Activated T-cell treated with anti-CD3 and anti-CD28 coated beads, Interleukin-2, amount 50 U/mL, for 48 hours (primary cell): ENCODE data around the gene WIPF2.
A peak's percentile ranks its signal among the peaks of the same experiment; 100 is the strongest.

ENCODE experiments used
- DNase-seq, 2 experiments: peaks; one replicate each; pipeline ENCODE4 v3.0.0-alpha.2; 2020

The WIPF2 gene

DNA sequence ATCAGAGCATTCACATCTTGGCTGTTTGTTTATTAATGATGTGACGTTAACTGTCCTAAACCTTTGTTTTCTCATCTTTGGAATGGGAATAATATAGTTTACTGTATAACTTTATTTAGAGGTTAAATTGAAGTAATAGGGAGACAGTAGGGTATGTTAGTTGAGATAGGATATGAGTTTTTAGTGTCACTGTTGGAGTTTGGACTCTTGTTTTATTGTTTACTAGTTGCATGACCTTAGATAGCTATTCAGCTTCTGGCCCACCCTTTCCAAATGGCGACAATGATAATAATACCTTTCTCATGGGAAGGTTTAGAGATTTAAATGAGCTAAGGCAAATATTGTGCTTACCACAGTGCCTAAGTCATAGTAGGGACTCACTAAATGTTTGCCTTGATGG is 40.4 kb downstream of the WIPF2 start:
- no peak for DNase-seq

DNA sequence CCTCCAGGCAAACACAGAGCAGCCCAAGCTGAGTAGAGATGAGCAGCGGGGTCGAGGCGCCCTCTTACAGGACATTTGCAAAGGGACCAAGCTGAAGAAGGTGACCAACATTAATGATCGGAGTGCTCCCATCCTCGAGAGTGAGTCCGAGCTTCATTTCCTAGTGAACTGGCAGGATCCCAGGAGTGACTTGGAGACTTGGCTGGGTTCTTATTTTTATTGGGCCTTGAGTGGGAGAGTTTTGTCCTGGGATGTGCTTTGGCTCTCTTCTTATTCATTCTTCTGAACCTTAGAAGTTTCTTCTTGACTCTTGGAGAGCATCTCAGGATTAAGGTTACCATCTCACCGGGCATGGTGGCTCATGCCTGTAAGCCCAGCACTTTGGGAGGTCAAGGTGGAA is 41.4 kb downstream of the WIPF2 start:
- DNase-seq, result no peak

DNA sequence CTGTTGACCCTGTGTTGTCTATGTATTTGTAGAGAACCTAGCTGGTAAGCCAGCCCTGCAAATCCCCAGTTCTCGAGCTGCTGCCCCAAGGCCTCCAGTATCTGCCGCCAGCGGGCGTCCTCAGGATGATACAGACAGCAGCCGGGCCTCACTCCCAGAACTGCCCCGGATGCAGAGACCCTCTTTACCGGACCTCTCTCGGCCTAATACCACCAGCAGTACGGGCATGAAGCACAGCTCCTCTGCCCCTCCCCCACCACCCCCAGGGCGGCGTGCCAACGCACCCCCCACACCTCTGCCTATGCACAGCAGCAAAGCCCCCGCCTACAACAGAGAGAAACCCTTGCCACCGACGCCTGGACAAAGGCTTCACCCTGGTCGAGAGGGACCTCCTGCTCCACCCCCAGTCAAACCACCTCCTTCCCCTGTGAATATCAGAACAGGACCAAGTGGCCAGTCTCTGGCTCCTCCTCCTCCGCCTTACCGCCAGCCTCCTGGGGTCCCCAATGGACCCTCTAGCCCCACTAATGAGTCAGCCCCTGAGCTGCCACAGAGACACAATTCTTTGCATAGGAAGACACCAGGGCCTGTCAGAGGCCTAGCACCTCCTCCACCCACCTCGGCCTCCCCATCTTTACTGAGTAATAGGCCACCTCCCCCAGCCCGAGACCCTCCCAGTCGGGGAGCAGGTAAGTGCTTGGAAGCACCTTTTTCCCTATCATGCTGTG is 45.5 kb downstream of the WIPF2 start:
- DNase-seq, result no peak

DNA sequence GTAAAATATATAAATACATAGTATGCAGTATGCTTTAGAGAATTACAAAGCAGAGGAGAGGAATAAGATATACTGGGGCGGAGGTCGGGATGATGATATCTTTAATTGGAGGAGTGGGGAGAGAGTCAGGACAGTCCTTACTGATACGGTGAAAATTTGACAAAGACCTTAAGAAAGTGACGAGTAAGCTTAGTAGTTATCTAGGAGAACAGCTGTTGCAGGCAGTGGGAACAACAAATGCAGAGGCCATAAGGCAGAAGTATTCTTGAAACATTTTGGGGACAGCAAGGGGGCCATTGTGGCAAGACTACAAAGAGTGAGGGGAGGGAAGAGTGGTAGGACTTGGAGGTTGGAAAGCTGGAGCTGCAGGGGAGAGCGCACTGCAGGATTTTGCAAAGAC is 46.2 kb downstream of the WIPF2 start:
- DNase-seq, result no peak

DNA sequence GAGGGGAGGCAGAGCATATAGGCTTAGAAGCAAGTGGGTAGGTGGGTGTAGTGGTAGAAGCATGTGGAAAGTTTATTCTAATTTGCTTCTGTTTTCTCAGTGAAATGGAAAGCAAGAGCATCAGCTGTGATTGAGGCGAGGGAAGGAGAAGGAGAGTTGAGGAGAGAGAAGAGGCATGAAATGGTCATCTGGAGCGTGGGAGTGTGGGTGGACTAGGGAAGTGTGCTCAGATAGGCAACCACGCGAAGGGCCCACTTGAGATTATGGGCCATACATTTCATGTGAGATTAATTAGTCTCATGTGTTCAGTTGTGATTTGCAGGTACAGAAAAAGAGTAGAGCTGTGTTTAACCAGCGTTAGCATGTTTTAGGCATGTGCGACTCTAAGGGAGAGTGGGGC is 47.8 kb downstream of the WIPF2 start:
- DNase-seq, result no peak

DNA sequence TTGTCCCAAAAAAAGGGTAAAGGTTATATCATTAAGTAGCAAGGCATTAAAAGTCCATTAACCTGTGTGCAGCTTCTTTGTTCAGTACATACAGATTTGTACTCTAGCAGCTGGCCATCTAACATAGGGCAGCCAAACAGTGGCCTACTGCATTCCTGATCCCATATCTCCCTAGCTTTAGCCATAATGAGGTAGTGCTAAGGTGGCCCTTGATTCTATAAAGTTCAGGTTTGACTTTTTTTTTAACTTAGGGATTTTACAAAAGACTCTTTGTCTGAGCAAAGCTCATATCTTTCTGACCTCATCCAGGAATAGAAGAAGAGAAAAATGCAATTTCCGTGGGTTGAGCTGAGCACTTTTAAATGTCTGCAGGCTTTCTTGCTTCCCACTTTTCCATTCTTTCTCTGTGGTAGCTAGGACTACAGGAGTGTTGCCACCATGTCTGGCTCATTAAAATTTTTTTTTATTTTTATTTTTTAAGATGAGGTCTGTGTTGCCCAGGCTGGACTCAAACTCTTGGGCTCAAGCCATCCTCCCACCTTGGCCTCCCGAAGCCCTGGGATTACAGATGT is 49.1 kb downstream of the WIPF2 start:
- DNase-seq, result no peak

DNA sequence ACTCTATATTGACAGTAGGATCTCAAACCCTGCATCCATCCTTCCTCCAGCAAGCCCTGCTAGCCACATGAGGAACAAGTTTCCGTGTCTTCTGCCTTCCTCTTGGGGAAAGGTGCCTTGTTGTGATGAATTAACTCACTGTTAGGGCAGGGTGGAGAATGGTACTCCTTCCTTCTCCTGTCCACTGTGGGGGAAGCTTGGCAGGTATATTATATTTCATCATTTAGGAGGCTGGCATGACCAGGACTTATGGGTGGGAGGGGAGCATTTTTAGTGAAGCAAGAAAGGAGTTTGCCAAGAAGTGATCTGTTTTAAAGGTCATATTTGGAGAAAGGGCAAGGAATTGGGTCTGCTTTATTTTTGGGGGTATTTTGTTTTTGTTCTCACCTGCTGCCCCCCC is 59.3 kb downstream of the WIPF2 start:
- DNase-seq, result no peak

DNA sequence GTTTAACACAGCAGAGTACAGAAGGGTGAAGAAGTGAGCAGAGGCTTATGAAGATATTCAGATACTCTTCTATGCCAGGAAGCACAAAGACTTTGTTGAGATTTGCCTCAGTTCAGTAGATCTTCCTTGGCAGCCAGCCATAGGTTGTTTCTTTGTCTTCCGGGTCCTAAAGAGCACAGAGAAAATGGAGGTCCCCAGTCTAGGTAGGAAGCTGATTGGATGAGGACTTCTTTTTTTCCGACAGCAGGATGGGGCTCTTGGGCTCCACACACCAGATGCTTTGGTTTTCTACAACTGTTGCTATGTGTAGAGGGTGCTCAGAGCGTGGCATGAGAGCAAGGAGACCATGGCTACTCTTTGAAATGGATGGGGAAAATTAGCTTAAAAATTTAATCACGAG is 60.3 kb downstream of the WIPF2 start:
- no peak for DNase-seq

DNA sequence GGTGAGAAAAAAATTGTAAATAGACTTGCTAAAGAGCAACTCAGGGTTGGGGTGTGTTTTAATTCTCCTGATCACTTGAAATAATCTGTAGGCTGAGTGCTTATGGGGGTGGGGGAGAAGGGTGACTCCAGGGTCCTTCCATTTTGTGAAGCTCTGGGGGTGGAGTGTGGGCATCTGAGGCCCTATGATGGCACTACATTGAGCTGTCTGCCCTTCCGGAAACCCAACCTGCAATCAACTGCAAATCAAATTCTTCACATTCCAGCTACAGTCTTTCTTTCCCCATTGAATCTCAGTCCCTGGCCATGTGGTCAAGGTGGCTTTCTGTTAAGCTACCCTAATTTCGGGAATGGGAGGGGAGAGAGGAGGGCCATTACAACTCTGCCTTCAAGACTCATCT is 62.6 kb downstream of the WIPF2 start:
- DNase-seq, result no peak

DNA sequence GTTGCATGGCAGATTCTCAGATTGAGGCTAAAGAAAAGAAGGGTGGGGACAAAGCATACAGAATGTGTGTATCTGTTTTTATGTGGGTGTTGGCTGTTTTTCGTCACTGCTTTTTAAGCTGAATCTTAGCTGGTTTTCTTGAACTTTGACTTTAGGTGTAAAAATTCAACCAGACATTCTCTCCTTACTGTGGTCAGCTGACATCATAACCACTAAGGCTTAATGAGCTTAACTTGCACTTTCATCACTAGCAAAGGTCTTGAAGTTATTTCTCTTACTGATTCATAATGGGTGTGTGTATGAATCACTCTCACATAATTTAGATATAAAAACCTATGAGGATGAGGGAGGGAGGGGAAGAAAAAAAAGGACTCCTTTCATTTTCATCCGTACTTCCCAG is 64.6 kb downstream of the WIPF2 start:
- DNase-seq, result no peak

DNA sequence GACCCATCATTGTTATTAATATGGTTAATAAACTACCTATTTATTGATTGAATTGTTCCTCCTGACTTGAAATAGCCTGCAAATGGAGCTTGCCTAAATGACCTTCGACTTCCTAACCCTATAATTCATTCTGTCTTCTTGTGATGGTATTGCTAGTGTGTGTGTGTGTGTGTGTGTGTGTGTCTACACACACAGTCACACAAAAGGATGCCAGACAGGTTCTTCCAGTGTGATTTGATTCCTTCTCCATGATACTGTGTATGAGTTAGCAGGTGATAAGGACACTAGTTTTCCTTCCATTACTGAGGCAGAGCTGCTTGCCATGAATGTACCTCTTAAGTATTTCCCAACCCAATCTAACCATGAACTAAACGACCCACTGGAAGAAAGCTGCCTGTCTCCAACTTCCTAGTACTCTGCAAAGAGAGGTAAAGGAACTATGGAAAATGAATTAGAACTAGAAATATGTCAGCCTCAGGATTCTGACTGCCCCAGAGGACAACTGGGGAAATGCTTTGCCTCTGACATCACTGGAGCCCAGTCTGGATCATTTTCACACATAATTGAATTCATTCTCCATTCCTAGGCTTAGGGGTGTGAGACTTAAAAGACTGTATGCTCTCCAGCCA is 65.1 kb downstream of the WIPF2 start:
- DNase-seq, result no peak

DNA sequence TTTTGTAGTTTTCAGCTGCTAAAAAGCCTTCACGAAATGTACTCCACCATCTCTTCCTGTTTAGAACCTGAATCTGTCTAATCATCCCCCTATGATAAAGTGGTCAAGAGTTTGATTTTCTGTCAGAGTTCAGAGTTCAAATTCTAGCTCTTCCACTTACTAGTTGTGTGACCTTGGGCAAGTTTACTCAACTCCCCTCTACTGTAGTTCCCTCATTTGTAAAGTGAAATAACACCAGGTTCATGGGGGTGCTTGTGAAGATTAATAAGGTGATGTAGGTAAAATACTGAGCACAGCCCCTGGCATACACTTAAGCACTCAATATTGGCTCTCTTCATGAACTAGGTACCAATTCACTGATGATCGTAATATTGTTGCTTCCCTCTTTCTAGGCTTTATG is 67.4 kb downstream of the WIPF2 start:
- DNase-seq, result no peak

DNA sequence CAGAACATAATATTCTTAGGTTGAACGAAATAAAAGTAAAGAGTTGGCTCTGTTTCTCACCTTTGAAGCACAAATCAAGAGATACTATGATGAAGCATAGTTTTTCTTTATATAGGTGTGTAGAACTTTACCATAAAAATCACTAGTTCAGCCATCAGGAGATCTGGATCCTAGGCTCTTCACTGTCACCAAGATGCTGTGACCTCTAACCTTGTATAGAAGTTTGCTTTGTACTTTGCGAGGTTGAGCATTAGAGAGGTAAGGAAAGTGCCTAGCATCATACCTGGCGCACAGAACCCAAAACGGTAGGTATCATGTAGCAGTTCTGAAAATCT is 68.0 kb downstream of the WIPF2 start:
- DNase-seq, result no peak

DNA sequence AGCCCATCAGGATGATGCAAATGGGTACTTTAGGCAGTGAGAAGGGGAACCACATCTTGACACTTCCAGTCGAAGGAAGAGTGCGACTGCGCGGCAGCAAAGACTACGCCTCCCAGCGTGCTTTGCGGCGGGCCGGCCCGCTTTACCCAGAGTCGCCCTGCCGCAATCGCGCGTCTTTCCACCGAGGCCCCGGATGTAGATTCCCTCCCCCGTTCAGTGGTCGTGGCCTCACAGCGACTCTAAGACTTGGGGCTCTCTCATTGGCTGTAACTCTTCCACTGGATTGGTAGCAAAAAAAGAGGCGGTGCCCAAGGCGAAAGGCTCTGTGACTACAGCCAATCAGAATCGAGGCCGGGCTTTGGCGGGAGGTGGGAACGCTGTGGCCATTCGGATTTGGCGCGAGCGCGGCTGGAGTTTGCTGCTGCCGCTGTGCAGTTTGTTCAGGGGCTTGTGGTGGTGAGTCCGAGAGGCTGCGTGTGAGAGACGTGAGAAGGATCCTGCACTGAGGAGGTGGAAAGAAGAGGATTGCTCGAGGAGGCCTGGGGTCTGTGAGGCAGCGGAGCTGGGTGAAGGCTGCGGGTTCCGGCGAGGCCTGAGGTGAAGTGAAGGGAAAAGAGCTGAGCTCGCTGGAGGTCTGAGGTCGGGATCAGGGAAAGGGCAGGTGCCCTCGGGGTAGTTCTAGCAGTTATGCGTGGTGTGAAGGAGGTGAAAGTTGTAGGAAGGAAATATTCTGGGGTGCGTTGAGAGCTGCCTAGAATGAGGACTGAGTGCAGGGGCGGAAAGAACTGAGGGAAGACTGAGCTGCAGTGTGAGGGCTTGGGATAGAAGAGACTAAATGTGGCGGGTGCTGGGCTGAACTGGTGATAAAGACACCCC is 68.6 kb downstream of the WIPF2 start, which contains the start of gene CDC6:
Gene CDC6 (plus strand): TSS at position 386 of the 876 bp plus-strand sequence. CDS start 1,542 bp downstream, outside the sequence.
- DNase-seq, result peak; percentile 98

DNA sequence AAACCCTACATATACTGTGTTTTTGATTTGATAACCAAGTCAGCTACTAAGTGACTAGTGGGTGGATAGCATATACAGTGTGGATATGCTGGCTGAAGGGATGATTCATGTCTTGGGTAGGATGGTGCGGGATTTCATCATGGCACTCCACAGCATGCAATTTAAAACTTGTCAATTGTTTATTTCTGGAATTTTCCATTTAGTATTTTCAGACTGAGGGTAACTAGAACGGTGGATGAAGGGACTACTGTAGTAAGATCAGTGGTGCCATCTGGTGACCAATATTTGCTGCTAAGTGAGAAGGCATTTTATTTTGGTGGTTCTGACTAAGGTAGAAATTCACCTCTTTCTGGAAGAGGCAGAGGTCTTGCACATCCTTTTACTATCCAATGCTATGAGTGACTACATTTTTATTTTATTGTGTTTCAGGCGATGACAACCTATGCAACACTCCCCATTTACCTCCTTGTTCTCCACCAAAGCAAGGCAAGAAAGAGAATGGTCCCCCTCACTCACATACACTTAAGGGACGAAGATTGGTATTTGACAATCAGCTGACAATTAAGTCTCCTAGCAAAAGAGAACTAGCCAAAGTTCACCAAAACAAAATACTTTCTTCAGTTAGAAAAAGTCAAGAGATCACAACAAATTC is 71.7 kb downstream of the WIPF2 start:
- DNase-seq, result no peak

DNA sequence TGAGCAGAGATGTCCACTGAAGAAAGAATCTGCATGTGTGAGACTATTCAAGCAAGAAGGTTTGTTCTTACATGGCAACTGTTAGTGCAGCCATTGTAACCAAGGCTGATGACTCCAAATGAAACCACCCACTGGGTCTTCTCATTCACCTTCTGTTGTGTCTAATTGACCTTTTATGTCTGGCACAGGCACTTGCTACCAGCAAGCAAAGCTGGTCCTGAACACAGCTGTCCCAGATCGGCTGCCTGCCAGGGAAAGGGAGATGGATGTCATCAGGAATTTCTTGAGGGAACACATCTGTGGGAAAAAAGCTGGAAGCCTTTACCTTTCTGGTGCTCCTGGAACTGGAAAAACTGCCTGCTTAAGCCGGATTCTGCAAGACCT is 72.2 kb downstream of the WIPF2 start:
- DNase-seq, result no peak

DNA sequence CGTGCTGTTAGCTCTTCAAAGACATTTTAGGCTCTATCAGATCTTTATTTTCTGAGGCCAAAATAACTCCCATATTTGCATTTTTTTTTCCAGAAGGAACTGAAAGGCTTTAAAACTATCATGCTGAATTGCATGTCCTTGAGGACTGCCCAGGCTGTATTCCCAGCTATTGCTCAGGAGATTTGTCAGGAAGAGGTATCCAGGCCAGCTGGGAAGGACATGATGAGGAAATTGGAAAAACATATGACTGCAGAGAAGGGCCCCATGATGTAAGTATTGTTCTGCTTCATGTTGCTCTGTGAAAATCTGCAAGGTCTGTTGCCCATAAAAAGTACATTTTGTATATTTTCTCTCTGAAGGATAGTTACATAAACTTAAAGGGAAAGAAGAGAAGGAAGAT is 74.3 kb downstream of the WIPF2 start:
- DNase-seq, result no peak

DNA sequence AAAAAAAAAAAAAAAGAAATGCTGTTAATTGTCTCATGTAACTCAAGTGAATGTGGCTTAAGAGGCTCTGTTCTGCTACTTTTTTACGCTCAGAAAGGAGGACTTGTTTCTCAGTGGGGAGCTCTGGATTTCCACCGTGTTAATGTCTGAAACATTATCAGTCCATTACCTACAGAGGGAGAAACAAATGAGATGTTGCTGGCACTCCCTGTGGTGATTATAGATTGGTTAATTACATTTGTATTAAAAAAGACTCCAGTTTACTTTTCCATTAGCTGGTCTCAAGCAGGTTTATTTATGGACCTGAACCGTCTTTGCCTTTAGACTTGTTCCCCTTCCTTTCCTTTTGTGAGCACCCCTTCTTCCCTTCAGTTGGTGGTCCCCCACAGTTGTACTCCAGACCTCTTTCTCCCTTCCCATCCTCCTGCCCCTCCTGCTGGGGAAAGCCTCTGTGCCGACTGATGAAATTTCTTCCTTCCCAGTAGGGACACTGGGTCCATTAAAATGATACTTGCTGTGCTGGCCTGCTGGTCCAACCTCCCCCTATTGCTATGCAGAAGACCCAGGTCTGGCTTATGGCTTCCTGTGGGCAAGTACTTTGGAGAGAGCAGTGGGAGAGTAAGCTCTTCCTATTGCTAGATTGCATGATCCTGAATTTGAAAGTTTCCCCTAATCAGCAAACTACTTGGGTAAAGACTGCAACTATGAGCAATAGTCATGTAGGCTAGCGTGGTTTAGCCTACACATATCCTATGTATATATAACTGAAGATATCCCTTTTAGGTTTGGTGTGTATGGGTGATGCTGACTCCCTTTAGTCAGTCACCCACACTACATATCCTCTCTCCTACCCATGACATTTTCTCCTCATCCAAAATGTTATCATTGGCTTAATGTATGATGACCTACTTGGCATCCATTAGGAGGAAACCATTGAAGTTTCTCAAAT is 76.7 kb downstream of the WIPF2 start:
- DNase-seq, result no peak

DNA sequence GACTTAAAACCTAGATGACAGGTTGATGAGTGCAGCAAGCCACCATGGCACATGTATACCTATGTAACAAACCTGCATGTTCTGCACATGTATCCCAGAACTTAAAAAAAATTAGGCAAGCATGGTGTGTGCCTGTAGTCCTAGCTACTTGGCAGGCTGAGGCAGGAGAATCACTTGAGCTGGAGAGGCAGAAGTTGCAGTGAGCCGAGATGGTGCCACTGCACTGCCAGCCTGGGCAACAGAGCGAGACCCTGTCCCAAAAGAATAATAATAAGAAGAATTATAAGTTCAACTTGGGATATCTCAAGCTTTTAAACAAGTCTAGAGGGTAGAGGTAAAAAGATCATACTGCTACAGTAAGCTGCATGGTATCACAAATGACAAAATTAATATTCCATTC is 78.4 kb downstream of the WIPF2 start:
- no peak for DNase-seq

DNA sequence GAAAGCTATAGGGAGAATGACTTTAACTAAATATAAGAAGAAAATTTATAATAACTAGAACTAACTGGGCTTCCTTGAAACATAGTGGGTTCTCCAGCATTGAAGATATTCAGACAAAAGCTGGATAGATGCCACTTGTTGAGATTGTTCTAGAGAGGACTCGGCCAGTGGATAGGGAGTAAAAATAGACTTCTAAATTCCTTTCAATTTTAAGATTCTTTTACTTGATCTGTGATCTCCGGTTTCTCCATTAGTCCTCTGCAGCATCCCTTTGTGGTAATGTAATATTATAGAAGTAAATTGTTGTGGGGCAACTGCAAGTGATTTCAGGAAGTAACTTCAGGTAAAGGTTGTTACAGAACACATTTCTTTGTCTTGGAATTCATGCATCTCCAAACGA is 79.6 kb downstream of the WIPF2 start:
- no peak for DNase-seq

DNA sequence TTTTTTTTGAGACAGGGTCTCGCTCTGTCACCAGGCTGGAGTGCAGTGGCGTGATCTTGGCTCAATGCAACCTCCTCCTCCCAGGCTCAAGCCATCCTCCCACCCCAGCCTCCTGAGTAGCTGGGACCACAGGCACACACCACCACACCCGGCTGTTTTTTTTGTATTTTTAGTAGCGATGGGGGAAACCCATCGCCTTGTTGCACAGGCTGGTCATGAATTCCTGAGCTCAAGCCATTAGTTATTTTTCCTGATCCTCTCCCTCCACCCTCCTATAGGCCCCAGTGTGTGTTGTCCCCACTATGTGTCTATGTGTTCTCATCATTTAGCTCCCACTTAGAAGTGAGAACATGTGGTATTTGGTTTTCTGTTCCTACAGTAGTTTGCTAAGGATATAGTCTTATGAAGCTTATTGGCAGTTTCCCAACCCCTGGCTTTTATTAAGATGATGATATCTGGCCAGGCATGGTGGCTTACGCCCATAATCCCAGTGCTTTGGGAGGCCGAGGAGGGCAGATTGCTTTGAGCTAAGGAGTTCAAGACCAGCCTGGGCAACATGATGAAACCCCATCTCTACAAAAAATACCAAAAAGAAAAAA is 80.2 kb downstream of the WIPF2 start:
- DNase-seq, result peak in 1 of 2 experiments; percentile 12
